Liver (tissue), 9 donors: ENCODE data around the gene PTPN14. TPM values are rescaled to one million over a fixed set of nuclear protein-coding genes. Genes with fewer than 3 reads are reported as not detected.

Source experiments
- DNase-seq: peaks from one replicate; pipeline ENCODE4 v3.0.0-alpha.2; 2017; ENCODE audit warnings: low spot score
- H3K27ac ChIP-seq, 2 donors: one replicate each; pipeline ENCODE4 v1.7.0; 2013; ENCODE audit warnings: inconsistent platforms in 2 of 2, low read length in 2 of 2, control low read depth in 1 of 2, low read depth in 1 of 2, mild to moderate bottlenecking in 1 of 2
- H3K27me3 ChIP-seq, 4 donors: one replicate each; pipeline versions ENCODE4 v1.6.1 to v1.7.0; 2013; ENCODE audit warnings: low read length in 3 of 4, inconsistent platforms in 1 of 4, mild to moderate bottlenecking in 1 of 4, moderate library complexity in 1 of 4; ENCODE audit not compliant: control insufficient read depth in 4 of 4, insufficient read depth in 4 of 4
- H3K36me3 ChIP-seq, 4 donors: one replicate each; pipeline versions ENCODE4 v1.6.1 to v1.7.0; 2013; ENCODE audit warnings: low read length in 3 of 4, mild to moderate bottlenecking in 3 of 4, low read depth in 1 of 4, moderate library complexity in 1 of 4; ENCODE audit not compliant: control insufficient read depth in 4 of 4, insufficient read depth in 3 of 4
- H3K4me1 ChIP-seq, 4 donors: one replicate each; pipeline versions ENCODE4 v1.6.1 to v1.7.0; 2013; ENCODE audit warnings: low read length in 3 of 4, mild to moderate bottlenecking in 3 of 4, moderate library complexity in 1 of 4; ENCODE audit not compliant: control insufficient read depth in 4 of 4, insufficient read depth in 4 of 4
- H3K4me3 ChIP-seq, 3 donors: one replicate each; pipeline versions ENCODE4 v1.6.1 to v1.7.0; 2013; ENCODE audit warnings: low read length in 3 of 3, control low read depth in 1 of 3, low read depth in 1 of 3, mild to moderate bottlenecking in 1 of 3
- H3K9ac ChIP-seq, 2 donors: one replicate each; pipeline ENCODE4 v1.7.0; 2013; ENCODE audit warnings: low read length in 2 of 2, mild to moderate bottlenecking in 2 of 2, moderate library complexity in 2 of 2, control low read depth in 1 of 2, low read depth in 1 of 2
- H3K9me3 ChIP-seq, 4 donors: one replicate each; pipeline versions ENCODE4 v1.6.1 to v1.7.0; 2013; ENCODE audit warnings: low read length in 3 of 4; ENCODE audit not compliant: control insufficient read depth in 4 of 4
- ATF3 ChIP-seq: IDR thresholded peaks from 2 replicates; pipeline ENCODE4 v1.6.1; 2016; ENCODE audit warnings: antibody characterized with exemption
- EGR1 ChIP-seq, 2 donors: IDR thresholded peaks; 2 replicates each; pipeline ENCODE4 v1.6.1; 2016 to 2018; ENCODE audit warnings: antibody characterized with exemption in 2 of 2, low read depth in 2 of 2
- GABPA ChIP-seq, 2 donors: IDR thresholded peaks in 1 of 2; conservative IDR thresholded peaks in 1 of 2; 2 replicates each; pipeline ENCODE4 v1.6.1; 2016; ENCODE audit warnings: antibody characterized with exemption in 2 of 2, mild to moderate bottlenecking in 1 of 2, moderate library complexity in 1 of 2
- HNF4G ChIP-seq: IDR thresholded peaks from 2 replicates; pipeline ENCODE4 v1.6.1; 2016; ENCODE audit warnings: antibody characterized with exemption
- MAX ChIP-seq: IDR thresholded peaks from 2 replicates; pipeline ENCODE4 v1.6.1; 2016; ENCODE audit warnings: antibody characterized with exemption
- NR2F2 ChIP-seq: IDR thresholded peaks from 2 replicates; pipeline ENCODE4 v1.6.1; 2016; ENCODE audit warnings: antibody characterized with exemption
- RAD21 ChIP-seq, 2 donors: IDR thresholded peaks; 2 replicates each; pipeline ENCODE4 v1.6.1; 2016; ENCODE audit warnings: antibody characterized with exemption in 2 of 2, mild to moderate bottlenecking in 2 of 2
- REST ChIP-seq: IDR thresholded peaks from 2 replicates; pipeline ENCODE4 v1.6.1; 2016; ENCODE audit warnings: antibody characterized with exemption, mild to moderate bottlenecking
- RXRA ChIP-seq, 2 donors: IDR thresholded peaks; 2 replicates each; pipeline ENCODE4 v1.6.1; 2017 to 2018; ENCODE audit warnings: antibody characterized with exemption in 2 of 2, mild to moderate bottlenecking in 1 of 2
- SP1 ChIP-seq: IDR thresholded peaks from 2 replicates; pipeline ENCODE4 v1.6.1; 2018; ENCODE audit warnings: antibody characterized with exemption, mild to moderate bottlenecking
- TAF1 ChIP-seq: conservative IDR thresholded peaks from 2 replicates; pipeline ENCODE4 v1.6.1; 2016; ENCODE audit warnings: antibody characterized with exemption, mild to moderate bottlenecking
- ZBTB33 ChIP-seq: IDR thresholded peaks from 2 replicates; pipeline ENCODE4 v1.6.1; 2016; ENCODE audit warnings: antibody characterized with exemption
- WGBS: extraction: QIAGEN DNeasy Blood & Tissue Kit; methylation state at CpG from one replicate; pipeline ENCODE4 v1.1.7; 2013; 5-methylcytosine and 5-hydroxymethylcytosine counted together
- polyA plus RNA-seq, 2 donors: library from polyadenylated mRNA; stranded (reverse) in 1 of 2; unstranded in 1 of 2; fragments of 200-250 nt in 1 of 2; fragments of >200 nt in 1 of 2; fragmentation: Nextera tagmentation in 1 of 2; extraction: Ambion mirVana in 1 of 2; gene quantifications; one replicate each; pipeline versions ENCODE4 v1.2.1 to v1.2.3, GENCODE V29; 2013 to 2015
- total RNA-seq, 2 donors: library from RNA; depleted of rRNA; stranded (reverse); fragments of >200 nt; gene quantifications; one replicate each; pipeline ENCODE4 v1.2.3, GENCODE V29; 2014
- donor health status: healthy.
- donor health status: healthy.
- donor health status: healthy.
- donor health status: healthy.
- donor health status: healthy.

PTPN14 gene
- total and polyA plus RNA-seq, 4 donors: 0.54 to 3.2 (median 1.5) TPM

GRCh38 chr1:214492401-214493075 is 58.9 kb downstream of the PTPN14 start:
- no peaks in the 10 kb centered on the region for H3K9me3 ChIP-seq
- no peaks in the 10 kb centered on the region for H3K4me1 ChIP-seq
- H3K27me3 ChIP-seq: no peaks in the 10 kb centered on the region
- H3K9ac ChIP-seq: no peak overlapping the region
- no peak for DNase-seq
- 92% methylated on average over 9 of the region's 9 CpGs for WGBS
- no peak overlapping the region for H3K27ac ChIP-seq
- H3K4me3 ChIP-seq: no peak overlapping the region
- TF ChIP-seq NR2F2 (no peak), REST (no peak)
- H3K36me3 ChIP-seq: no peaks in the 10 kb centered on the region

GRCh38 chr1:214491468-214492146 is 59.8 kb downstream of the PTPN14 start:
- DNase-seq: no peak
- H3K36me3 ChIP-seq: no peaks in the 10 kb centered on the region
- no peak overlapping the region for H3K9ac ChIP-seq
- no peaks in the 10 kb centered on the region for H3K27me3 ChIP-seq
- TF ChIP-seq TAF1 (no peak), ZBTB33 (no peak), EGR1 (IDR thresholded peaks at IDR 0.05; ENCODE audit: low read depth in 2 of 2) (no peak), MAX (no peak), REST (no peak), RAD21 (IDR thresholded peaks at IDR 0.05) (no peak), ATF3 (no peak), SP1 (no peak), HNF4G (no peak), RXRA (IDR thresholded peaks at IDR 0.05) (no peak), GABPA (IDR thresholded peaks at IDR 0.05 in 1 of 2, conservative IDR thresholded peaks at IDR 0.05 in 1 of 2) (no peak), NR2F2 (no peak)
- no peaks in the 10 kb centered on the region for H3K9me3 ChIP-seq
- no peak overlapping the region for H3K4me3 ChIP-seq
- H3K27ac ChIP-seq: no peak overlapping the region
- WGBS: 83% methylated on average over 5 of the region's 5 CpGs
- H3K4me1 ChIP-seq: no peaks in the 10 kb centered on the region
